ENCODE results near the gene PLPP2. TPM values are rescaled to one million over a fixed set of nuclear protein-coding genes. Genes with fewer than 3 reads are reported as not detected.

The PLPP2 gene
- polyA plus RNA-seq, 4 donors, result 0.64 to 130 (median 109) TPM

DNA sequence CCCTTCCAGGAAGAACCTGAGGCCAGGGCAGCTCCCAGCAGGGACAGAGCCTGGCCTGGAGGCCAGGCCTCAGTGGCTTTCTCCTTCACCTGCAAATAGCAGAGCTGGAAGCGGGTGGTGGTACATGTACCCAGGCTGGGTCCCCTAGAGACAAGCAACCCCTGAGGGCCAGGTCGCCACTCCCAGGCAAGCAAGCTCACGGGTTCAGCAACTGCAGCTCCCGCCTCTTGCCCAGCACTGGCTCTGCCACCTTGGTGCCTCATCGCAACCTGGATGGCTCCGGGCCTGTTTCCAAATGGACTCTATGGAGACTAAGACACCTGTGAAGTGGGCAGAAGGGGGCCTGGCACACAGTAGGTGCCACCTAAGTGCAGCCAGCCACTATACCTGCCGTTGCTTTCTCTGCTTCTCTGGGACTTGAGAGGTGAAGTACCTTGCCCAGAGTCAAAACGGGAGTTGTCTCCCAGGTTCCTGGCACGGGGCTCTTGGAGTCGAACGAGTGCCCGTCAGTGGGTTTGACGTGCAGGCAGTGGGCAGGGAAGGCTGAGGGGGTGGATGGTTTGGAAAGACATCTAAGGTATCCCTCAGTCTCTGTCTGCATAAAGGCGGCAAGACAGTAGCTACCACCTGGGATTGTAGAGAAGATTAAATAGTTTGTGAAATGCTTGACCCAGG, 2.4 kb upstream of the PLPP2 start:
- H3K27ac ChIP-seq (ENCODE audit: low read depth in 1 of 3, low read length in 2 of 3), result no peak overlapping the region
- no peaks in the 10 kb centered on the region for H3K36me3 ChIP-seq (ENCODE audit: control insufficient read depth in 3 of 3, insufficient read depth in 2 of 3, low read depth in 1 of 3, low read length in 3 of 3)
- no peaks in the 10 kb centered on the region for H3K9me3 ChIP-seq (ENCODE audit: control insufficient read depth in 2 of 2, insufficient read depth in 1 of 2, low read depth in 1 of 2, low read length in 1 of 2)
- H3K4me3 ChIP-seq (ENCODE audit: low read depth in 1 of 3, low read length in 3 of 3), result no peak overlapping the region
- 43 to 72% (median 60%) methylated on average over 14 of the region's 14 CpGs for WGBS, 3 donors
- H3K27me3 ChIP-seq (ENCODE audit: control insufficient read depth in 3 of 3, insufficient read depth in 3 of 3, low read length in 3 of 3), result peaks cover 0 to 33% (median 20%) of the 10 kb centered on the region in 3 donors
- peaks cover 0 to 11% (median 0%) of the 10 kb centered on the region in 3 donors for H3K4me1 ChIP-seq (ENCODE audit: control insufficient read depth in 3 of 3, insufficient read depth in 2 of 3, low read depth in 1 of 3, low read length in 2 of 3)
- no peak for FAIRE-seq
- no peak for DNase-seq

DNA sequence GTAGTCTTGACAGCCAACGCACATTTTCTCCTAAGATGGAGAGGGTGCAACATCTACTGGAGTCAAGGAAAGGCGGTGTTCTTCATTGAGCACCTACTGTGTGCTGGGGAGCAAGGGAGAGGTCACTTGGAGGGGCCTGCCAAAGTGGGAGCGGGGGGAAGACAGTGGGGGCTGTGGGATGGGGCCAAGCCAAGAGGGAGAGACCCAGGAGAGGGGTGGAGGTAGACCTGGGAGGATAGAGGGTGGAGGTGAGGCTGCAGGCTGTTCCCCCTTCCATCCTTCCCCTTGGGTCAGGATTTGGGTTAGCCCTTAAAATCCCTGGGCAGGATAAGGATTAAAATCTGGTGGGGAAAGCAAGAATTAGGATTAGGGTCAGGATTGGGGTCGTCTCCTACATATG, 1.7 kb upstream of the PLPP2 start:
- H3K9me3 ChIP-seq (ENCODE audit: control insufficient read depth in 2 of 2, insufficient read depth in 1 of 2, low read depth in 1 of 2, low read length in 1 of 2), result no peaks in the 10 kb centered on the region
- peaks cover 0 to 33% (median 22%) of the 10 kb centered on the region in 3 donors for H3K27me3 ChIP-seq (ENCODE audit: control insufficient read depth in 3 of 3, insufficient read depth in 3 of 3, low read length in 3 of 3)
- H3K4me3 ChIP-seq (ENCODE audit: low read depth in 1 of 3, low read length in 3 of 3), result no peak overlapping the region
- FAIRE-seq (no peak), DNase-seq (no peak)
- no peaks in the 10 kb centered on the region for H3K36me3 ChIP-seq (ENCODE audit: control insufficient read depth in 3 of 3, insufficient read depth in 2 of 3, low read depth in 1 of 3, low read length in 3 of 3)
- no peak overlapping the region for H3K27ac ChIP-seq (ENCODE audit: low read depth in 1 of 3, low read length in 2 of 3)
- WGBS, 3 donors, result 76 to 87% (median 86%) methylated on average over 4 of the region's 4 CpGs
- H3K4me1 ChIP-seq (ENCODE audit: control insufficient read depth in 3 of 3, insufficient read depth in 2 of 3, low read depth in 1 of 3, low read length in 2 of 3), result peaks cover 0 to 11% (median 0%) of the 10 kb centered on the region in 3 donors

DNA sequence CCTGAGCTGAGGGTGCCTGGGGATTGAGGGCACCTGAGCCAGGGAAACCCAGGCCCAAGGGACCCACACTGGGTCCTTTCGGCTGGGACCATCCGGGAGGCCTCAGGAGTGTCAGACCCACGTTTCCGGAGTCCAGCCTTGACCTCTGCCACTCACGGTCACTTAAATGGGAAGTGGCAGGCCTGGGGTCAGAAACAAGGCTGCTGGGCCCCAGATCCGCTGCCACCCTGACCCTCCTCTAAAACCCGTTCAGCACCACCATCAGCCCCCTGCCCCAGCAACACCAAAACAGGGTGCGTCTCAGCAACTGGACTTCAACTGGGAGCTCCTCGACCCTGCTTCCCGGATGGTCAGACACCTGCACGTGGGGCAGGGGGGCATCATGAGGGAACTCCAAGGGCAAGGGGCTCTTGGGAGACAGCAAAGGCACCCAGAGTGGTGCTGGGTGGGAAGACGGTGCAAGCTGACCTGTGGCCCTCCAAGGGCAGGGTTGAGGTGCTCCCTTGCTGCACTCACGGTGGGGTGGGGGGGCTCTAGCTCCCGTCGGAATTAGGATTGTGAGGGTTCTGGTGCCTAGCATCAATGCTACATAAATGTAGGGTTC, 1.2 kb upstream of the PLPP2 start:
- FAIRE-seq (no peak), DNase-seq (no peak)
- Histone ChIP-seq H3K9me3 (ENCODE audit: control insufficient read depth in 2 of 2, insufficient read depth in 1 of 2, low read depth in 1 of 2, low read length in 1 of 2) (no peaks in the 10 kb centered on the region), H3K27me3 (ENCODE audit: control insufficient read depth in 3 of 3, insufficient read depth in 3 of 3, low read length in 3 of 3) (peaks cover 0 to 33% (median 22%) of the 10 kb centered on the region in 3 donors), H3K4me1 (ENCODE audit: control insufficient read depth in 3 of 3, insufficient read depth in 2 of 3, low read depth in 1 of 3, low read length in 2 of 3) (peaks cover 0 to 11% (median 0%) of the 10 kb centered on the region in 3 donors), H3K27ac (ENCODE audit: low read depth in 1 of 3, low read length in 2 of 3) (peak overlapping the region in 1 of 3 donors; percentile 78), H3K36me3 (ENCODE audit: control insufficient read depth in 3 of 3, insufficient read depth in 2 of 3, low read depth in 1 of 3, low read length in 3 of 3) (no peaks in the 10 kb centered on the region), H3K4me3 (ENCODE audit: low read depth in 1 of 3, low read length in 3 of 3) (peak overlapping the region in 1 of 3 donors; percentile 41)
- WGBS, 3 donors, result 81 to 83% (median 82%) methylated on average over 15 of the region's 15 CpGs

DNA sequence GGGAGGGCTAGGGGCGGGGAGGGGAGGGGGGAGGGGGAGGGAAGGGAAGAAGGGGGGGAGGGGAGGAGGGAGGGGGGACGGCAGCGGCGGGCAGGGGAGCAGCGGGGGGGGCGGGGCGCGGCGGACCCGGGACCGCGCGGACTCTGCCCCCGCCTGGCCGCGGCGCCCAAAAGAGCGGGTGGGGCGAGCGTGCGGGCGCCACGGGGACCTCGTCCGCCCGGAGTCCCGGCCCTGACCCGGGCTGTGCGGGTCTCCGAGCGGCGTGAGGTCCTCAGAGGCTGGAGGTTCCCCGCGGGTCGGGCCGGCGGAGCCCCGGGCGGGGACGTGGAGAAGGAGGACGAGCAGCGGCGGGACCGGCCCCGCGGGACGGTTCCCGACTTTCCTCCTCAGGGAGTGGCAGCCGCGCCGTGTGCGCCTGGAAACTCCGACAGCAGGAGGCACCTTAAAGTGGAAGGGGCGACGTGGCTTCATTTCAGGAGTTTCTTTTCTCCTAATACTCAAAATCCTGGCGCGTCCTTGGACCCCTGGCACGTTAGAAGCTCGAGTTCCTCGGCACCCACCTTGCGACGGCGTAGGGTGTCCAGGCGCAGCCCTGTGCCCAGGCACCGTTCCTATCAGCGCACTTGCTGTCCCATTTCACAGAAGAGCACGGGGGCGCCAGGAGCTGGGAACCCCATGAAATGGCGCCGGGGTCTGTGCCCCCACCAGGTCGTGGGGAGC, 518 bp upstream of the PLPP2 start:
- DNase-seq (peak; percentile 50 to 71), FAIRE-seq (no peak)
- Histone ChIP-seq H3K27ac (ENCODE audit: low read depth in 1 of 3, low read length in 2 of 3) (peak overlapping the region in 2 of 3 donors; percentile 78 to 85), H3K4me3 (ENCODE audit: low read depth in 1 of 3, low read length in 3 of 3) (peak overlapping the region in 1 of 3 donors; percentile 41), H3K4me1 (ENCODE audit: control insufficient read depth in 3 of 3, insufficient read depth in 2 of 3, low read depth in 1 of 3, low read length in 2 of 3) (peaks cover 0 to 11% (median 0%) of the 10 kb centered on the region in 3 donors), H3K36me3 (ENCODE audit: control insufficient read depth in 3 of 3, insufficient read depth in 2 of 3, low read depth in 1 of 3, low read length in 3 of 3) (no peaks in the 10 kb centered on the region), H3K9me3 (ENCODE audit: control insufficient read depth in 2 of 2, insufficient read depth in 1 of 2, low read depth in 1 of 2, low read length in 1 of 2) (no peaks in the 10 kb centered on the region), H3K27me3 (ENCODE audit: control insufficient read depth in 3 of 3, insufficient read depth in 3 of 3, low read length in 3 of 3) (peaks cover 0 to 33% (median 22%) of the 10 kb centered on the region in 3 donors)
- 21 to 27% (median 22%) methylated on average over 40 to 69 of the region's 71 CpGs for WGBS, 3 donors

DNA sequence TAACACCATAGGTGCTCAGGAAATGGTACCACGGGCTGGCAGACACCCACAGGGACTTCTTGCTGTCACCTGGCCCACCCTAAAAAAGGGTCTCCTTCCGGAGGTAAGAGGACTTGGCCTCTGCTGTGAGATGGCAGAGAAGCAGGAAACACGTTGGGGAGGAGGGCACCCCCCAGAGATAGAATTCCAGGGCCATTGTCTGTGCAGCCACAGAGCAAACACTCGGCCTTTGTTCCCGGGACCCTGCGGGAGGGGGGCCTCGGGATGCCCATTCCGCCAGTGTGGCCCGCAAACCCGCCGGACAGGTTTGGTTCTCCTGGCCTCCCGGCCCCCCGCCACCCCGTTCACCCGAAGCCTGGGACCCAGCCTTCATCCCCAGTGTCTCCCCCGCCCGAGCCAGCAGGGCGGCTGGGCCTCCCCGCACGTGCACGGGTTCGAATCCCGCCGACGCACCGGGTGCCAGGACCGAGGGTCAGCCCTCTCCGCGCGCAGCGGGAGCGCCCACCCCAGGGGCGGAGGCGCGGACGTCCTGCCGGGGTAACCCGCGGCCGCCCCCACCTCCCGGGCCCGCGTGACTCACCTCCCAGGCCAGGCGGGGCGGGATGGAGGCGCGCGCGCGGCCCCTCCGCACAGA, 714 bp downstream of the PLPP2 start:
- H3K27ac ChIP-seq (ENCODE audit: low read depth in 1 of 3, low read length in 2 of 3), result peak overlapping the region; percentile 28 to 97 (median 95)
- no peaks in the 10 kb centered on the region for H3K9me3 ChIP-seq (ENCODE audit: control insufficient read depth in 2 of 2, insufficient read depth in 1 of 2, low read depth in 1 of 2, low read length in 1 of 2)
- H3K4me1 ChIP-seq (ENCODE audit: control insufficient read depth in 3 of 3, insufficient read depth in 2 of 3, low read depth in 1 of 3, low read length in 2 of 3), result peaks cover 0 to 11% (median 0%) of the 10 kb centered on the region in 3 donors
- no peaks in the 10 kb centered on the region for H3K36me3 ChIP-seq (ENCODE audit: control insufficient read depth in 3 of 3, insufficient read depth in 2 of 3, low read depth in 1 of 3, low read length in 3 of 3)
- WGBS, 3 donors, result 2 to 7% (median 3%) methylated on average over 33 to 51 of the region's 51 CpGs
- FAIRE-seq, result no peak
- DNase-seq, result peak in 1 of 2 donors; percentile 54
- peaks cover 0 to 33% (median 22%) of the 10 kb centered on the region in 3 donors for H3K27me3 ChIP-seq (ENCODE audit: control insufficient read depth in 3 of 3, insufficient read depth in 3 of 3, low read length in 3 of 3)
- peak overlapping the region in 2 of 3 donors; percentile 27 to 80 for H3K4me3 ChIP-seq (ENCODE audit: low read depth in 1 of 3, low read length in 3 of 3)

DNA sequence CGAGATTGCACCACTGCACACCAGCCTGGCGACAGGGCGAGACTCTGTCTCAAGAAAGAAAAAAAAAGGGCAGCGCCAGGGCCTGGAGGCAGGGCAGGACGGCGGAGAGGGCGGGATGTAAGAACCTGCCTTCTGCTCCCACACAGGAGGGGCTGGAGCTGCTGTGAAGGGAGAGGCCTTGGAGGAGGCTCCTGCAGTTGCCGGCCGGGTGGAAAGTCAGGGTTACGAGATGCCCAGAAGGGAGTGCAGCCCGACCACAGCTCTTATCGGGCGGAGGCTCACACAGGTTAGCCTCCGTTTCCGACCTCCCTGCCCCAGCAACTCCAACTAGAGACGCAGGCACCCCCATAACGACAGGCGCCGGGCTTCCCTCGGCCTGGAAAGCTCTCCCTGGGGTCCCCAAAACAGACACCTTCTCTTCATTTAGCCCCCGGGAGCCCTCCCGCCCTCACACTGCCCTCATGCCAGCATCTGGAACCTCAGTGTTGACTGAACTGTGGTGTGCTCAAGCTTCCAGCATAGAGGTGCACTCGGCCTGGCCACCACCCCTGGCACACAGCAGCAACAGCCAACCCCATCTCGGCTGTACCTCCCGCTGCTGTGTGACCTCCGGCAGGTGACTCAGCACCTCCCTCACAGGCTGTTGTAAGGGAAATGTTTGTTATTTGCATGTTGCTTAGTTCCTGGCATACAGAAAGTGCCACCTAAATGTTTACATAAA, 1.4 kb downstream of the PLPP2 start:
- no peak for FAIRE-seq
- Histone ChIP-seq H3K36me3 (ENCODE audit: control insufficient read depth in 3 of 3, insufficient read depth in 2 of 3, low read depth in 1 of 3, low read length in 3 of 3) (no peaks in the 10 kb centered on the region), H3K27ac (ENCODE audit: low read depth in 1 of 3, low read length in 2 of 3) (peak overlapping the region; percentile 28 to 97 (median 95)), H3K4me1 (ENCODE audit: control insufficient read depth in 3 of 3, insufficient read depth in 2 of 3, low read depth in 1 of 3, low read length in 2 of 3) (peaks cover 0 to 9% (median 0%) of the 10 kb centered on the region in 3 donors), H3K9me3 (ENCODE audit: control insufficient read depth in 2 of 2, insufficient read depth in 1 of 2, low read depth in 1 of 2, low read length in 1 of 2) (no peaks in the 10 kb centered on the region), H3K4me3 (ENCODE audit: low read depth in 1 of 3, low read length in 3 of 3) (peak overlapping the region in 1 of 3 donors; percentile 80), H3K27me3 (ENCODE audit: control insufficient read depth in 3 of 3, insufficient read depth in 3 of 3, low read length in 3 of 3) (peaks cover 0 to 30% (median 22%) of the 10 kb centered on the region in 3 donors)
- 12 to 24% (median 20%) methylated on average over 23 to 26 of the region's 26 CpGs for WGBS, 3 donors
- DNase-seq, result peak in 1 of 2 donors; percentile 94

DNA sequence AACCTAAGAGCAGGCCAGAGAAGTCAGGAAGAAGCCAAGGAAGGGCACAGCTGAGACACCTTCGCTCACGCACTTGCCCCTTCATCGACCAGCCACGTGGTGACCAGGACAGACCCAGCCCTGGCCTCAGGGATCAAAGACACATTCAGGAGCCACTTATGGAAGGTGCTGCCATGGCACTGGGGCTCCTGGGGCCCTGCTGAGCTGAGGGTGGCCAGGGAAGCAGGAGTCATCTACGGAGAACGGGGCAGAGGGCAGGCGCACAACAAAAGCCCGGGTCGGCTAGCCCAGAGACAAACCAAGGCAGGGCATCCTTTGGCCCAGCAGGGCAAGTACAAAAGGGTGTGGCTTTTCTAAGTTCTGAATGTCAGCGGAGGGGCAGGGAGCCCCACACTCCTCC, 2.3 kb downstream of the PLPP2 start:
- Histone ChIP-seq H3K9me3 (ENCODE audit: control insufficient read depth in 2 of 2, insufficient read depth in 1 of 2, low read depth in 1 of 2, low read length in 1 of 2) (no peaks in the 10 kb centered on the region), H3K27ac (ENCODE audit: low read depth in 1 of 3, low read length in 2 of 3) (peak overlapping the region in 1 of 3 donors; percentile 15), H3K27me3 (ENCODE audit: control insufficient read depth in 3 of 3, insufficient read depth in 3 of 3, low read length in 3 of 3) (peaks cover 0 to 22% (median 21%) of the 10 kb centered on the region in 3 donors), H3K36me3 (ENCODE audit: control insufficient read depth in 3 of 3, insufficient read depth in 2 of 3, low read depth in 1 of 3, low read length in 3 of 3) (no peaks in the 10 kb centered on the region), H3K4me1 (ENCODE audit: control insufficient read depth in 3 of 3, insufficient read depth in 2 of 3, low read depth in 1 of 3, low read length in 2 of 3) (peaks cover 0 to 8% (median 0%) of the 10 kb centered on the region in 3 donors), H3K4me3 (ENCODE audit: low read depth in 1 of 3, low read length in 3 of 3) (peak overlapping the region in 1 of 3 donors; percentile 80)
- WGBS, 3 donors, result 21 to 71% (median 42%) methylated on average over 10 of the region's 10 CpGs
- peak in 1 of 2 donors; percentile 32 for DNase-seq
- FAIRE-seq, result no peak
